HG03558 (cell line): ENCODE results near the gene ARMH3.
"Not testable (repeated sequence)": the region's sequence is repeated elsewhere in the genome, so short reads cannot be mapped to it uniquely, and the experiment has no call there.

ENCODE experiments used
- ATAC-seq: cut with Tn5 transposase; IDR thresholded peaks from one replicate; pipeline ENCODE4 v1.9.1; 2021; ENCODE audit warnings: moderate number of reproducible peaks; ENCODE audit not compliant: unreplicated experiment; ENCODE audit errors: extremely low read depth

Gene ARMH3

GRCh38 chr10:101993221-101993620 is 62.8 kb downstream of the ARMH3 start:
- ATAC-seq, result no peak

DNA sequence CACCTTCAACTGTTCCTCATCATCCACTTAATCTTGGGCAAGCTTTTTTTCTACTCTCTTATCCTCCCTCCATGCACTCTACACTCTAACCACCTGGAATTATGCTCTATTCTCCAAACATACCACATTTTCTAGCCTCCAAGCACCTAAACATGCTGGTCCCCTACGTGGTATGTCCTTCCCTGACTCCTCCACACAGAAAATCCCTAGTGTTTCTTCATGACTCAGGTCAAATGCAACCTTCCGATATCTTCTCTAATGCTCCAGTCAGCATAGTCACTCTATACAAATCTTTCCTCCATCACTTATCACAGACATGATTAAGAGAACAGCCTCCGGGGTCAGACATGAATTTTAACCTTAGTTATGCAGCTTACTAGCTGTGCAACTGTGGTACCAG is 68.8 kb downstream of the ARMH3 start:
- ATAC-seq, result no peak

- no peak for ATAC-seq
Observed at GRCh38 chr10:101986624-101986971, 69.4 kb downstream of the ARMH3 start.

DNA sequence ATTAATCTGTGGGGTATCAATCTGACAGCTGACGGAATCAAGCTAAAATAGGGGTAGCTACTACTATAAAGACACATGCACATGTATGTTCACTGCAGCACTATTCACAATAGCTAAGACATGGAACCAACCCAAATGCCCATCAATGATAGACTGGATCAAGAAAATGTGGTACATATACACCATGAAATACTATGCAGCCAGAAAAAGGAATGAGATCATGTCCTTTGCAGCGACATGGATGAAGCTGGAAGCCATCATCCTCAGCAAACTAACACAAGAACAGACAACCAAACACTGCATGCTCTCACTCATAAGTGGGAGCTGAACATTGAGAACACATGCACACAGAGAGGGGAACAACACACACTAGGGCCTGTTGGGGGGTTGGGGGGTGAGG is 75.3 kb downstream of the ARMH3 start:
- ATAC-seq, result not testable (repeated sequence)

DNA sequence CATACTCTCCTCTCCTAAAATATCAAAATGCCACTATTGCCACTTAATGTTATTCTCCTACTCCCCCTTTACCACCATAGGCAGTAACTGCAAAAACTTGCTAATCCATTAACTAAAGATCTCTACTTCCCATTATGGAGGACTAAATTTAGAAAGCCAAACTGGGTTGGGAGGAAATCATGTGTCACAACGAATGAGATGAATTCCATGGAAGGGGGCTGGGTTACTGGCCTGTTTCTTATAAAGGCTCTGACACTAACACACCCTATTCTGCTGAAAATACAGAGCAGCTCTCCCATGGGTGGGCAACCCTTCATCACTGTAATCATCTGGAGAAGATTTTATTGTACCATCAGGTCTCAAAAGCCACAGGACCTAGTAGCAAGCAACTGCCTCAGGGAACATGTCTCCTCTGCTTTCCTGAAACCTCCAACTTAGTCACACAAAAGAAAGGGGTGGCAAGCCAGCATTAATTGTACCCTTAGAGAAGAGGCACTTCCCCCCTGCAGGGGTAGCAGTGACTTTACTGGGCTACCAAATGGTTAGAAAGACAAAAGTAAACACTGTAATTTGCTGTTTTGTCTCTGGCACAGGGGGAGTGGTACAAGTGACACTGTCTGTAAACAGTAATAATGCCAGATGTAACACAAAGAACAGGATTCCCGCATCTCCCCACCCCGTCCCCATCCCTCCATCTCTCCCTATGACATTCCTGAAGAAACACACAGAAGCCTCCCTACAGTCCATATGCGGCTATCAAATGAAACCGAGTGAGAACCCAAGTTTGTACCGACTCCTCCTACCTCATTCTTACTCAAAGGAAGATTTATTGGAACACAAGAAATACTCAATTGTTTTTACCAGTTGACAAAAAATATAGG is 81.6 kb downstream of the ARMH3 start:
- no peak for ATAC-seq

DNA sequence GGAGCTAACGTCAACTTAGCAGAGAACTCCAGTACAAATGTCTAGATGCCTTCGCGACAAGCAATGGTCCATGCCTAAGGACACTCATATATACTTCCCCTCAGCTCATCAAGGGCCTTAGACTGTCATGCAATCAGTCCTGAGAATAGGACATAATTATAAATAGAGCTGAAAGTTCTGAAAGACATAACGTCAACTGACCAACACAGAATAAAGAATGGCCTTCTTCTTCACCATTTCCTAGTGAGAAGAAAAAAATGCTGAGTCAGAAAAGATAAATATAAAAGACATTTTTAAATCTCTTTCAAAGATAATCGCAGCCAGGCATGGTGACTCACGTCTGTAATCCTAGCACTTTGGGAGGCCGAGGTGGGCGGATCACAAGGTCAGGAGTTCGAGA is 83.2 kb downstream of the ARMH3 start:
- no peak for ATAC-seq

- no peak for ATAC-seq
Observed at GRCh38 chr10:101969412-101969922, 86.5 kb downstream of the ARMH3 start.

- ATAC-seq, result no peak
Observed at GRCh38 chr10:101968940-101969321, 87.0 kb downstream of the ARMH3 start.

GRCh38 chr10:101968286-101968939 is 87.6 kb downstream of the ARMH3 start:
- ATAC-seq, result no peak

- no peak for ATAC-seq
Observed at GRCh38 chr10:101967713-101968112, 88.3 kb downstream of the ARMH3 start.

DNA sequence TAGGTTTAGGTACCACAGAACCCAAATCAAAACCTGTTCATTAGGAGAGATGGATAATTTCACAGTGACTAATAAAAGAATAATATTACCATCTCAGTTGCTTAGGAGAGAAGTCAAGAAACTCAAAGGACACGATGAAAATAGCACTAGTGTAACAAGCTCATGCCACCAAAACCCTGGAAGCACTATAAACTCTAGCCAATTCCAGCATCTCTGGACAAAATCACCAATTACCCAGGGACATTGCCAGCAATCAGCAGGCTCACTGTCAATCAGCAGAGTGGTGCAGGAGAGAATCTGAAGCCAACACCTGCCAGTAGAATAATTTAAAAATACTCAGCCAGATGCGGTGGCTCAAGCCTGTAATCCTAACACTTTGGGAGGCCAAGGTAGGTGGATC is 88.9 kb downstream of the ARMH3 start:
- ATAC-seq, result no peak

- no peak for ATAC-seq
Observed at GRCh38 chr10:101965075-101965765, 90.8 kb downstream of the ARMH3 start.

GRCh38 chr10:101961591-101962498 is 94.1 kb downstream of the ARMH3 start:
- no peak for ATAC-seq

- no peak for ATAC-seq
Observed at GRCh38 chr10:101960879-101961395, 95.0 kb downstream of the ARMH3 start.

GRCh38 chr10:101959346-101959916 is 96.5 kb downstream of the ARMH3 start:
- no peak for ATAC-seq

- no peak for ATAC-seq
Observed at GRCh38 chr10:101958691-101959090, 97.3 kb downstream of the ARMH3 start.

- ATAC-seq, result no peak
Observed at GRCh38 chr10:101956898-101957297, 99.1 kb downstream of the ARMH3 start.

- ATAC-seq, result no peak
Observed at GRCh38 chr10:101956117-101956516, 99.9 kb downstream of the ARMH3 start.

- ATAC-seq, result no peak
Observed at GRCh38 chr10:101952191-101952590, 103.8 kb downstream of the ARMH3 start.
